Calu3 (cell line): ENCODE results near the gene ZNF429. TPM values are rescaled to one million over a fixed set of nuclear protein-coding genes. Genes with fewer than 3 reads are reported as not detected.

Experiments used
- BruUV-seq: library from RNA; stranded (reverse); fragments of 400-500 nt; replicated peaks from 2 replicates; lab custom pipeline; 2021; lab: Mats Ljungman, UMichigan
- CTCF ChIA-PET: fragments of 300-600 bp; sonication (Branson Sonifier 250); formaldehyde crosslinking; loops from one replicate; lab custom pipeline; 2022; ENCODE audit warnings: antibody characterized with exemption; lab: Charles Lee
- DNase-seq: peaks from one replicate; pipeline ENCODE4 v3.0.0; 2022
- H3K27ac Mint-ChIP-seq: one replicate; pipeline ENCODE4 v1.8.0; 2022; ENCODE audit warnings: mixed read lengths; ENCODE audit not compliant: unreplicated experiment
- H3K27me3 Mint-ChIP-seq: one replicate; pipeline ENCODE4 v1.8.0; 2022; ENCODE audit warnings: mixed read lengths; ENCODE audit not compliant: unreplicated experiment
- H3K36me3 Mint-ChIP-seq: one replicate; pipeline ENCODE4 v1.8.0; 2022; ENCODE audit warnings: mild to moderate bottlenecking, moderate library complexity, mixed read lengths; ENCODE audit not compliant: insufficient read depth, unreplicated experiment
- H3K4me1 Mint-ChIP-seq: one replicate; pipeline ENCODE4 v1.8.0; 2022; ENCODE audit warnings: mild to moderate bottlenecking, low read depth, mixed read lengths; ENCODE audit not compliant: unreplicated experiment
- H3K4me3 Mint-ChIP-seq: one replicate; pipeline ENCODE4 v1.8.0; 2022; ENCODE audit warnings: mild to moderate bottlenecking, low read depth, moderate library complexity, mixed read lengths; ENCODE audit not compliant: unreplicated experiment
- H3K9me3 Mint-ChIP-seq: one replicate; pipeline ENCODE4 v1.8.0; 2022; ENCODE audit warnings: low read depth, mixed read lengths; ENCODE audit not compliant: unreplicated experiment
- CTCF ChIP-seq: fragments of 200-600 bp; IDR thresholded peaks from one replicate; pipeline ENCODE4 v1.8.0; 2022; ENCODE audit warnings: antibody characterized with exemption; ENCODE audit not compliant: unreplicated experiment
- intact Hi-C: fragments of 100-400 bp; cut with micrococcal nuclease; formaldehyde crosslinking; loops from one replicate; pipeline ENCODE4 v1.10.0; 2022; ENCODE audit not compliant: unreplicated experiment
- total RNA-seq: library from RNA; stranded (reverse); gene quantifications from 2 replicates; pipeline ENCODE4 v1.2.3, GENCODE V29; 2022

ZNF429 gene
- total RNA-seq, 1 experiment from 2014 or later: 3.7 TPM

DNA sequence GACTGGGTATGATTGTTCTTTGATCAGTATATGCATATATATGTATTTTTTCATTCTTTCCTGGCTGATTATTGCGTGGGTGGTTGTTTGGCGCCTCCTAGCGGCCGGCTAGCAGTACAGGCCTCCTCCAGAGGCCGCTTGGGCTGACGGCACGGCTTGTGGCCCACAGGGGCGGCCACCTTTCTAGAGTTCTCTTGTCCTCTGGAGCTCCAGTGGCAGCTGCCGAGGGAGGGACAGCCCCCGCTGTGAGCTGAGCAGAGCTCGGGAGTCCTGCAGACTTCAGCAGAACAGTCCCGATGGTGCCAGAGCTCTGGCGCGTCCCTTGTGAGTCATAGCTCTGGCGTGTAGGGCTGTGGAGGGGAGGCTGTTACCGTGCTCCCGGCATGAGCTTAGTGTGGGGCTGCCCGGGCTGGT, 22.5 kb upstream of the ZNF429 start:
- CTCF ChIA-PET: no interaction called here
- intact Hi-C loops: no loop called here
- no peak overlapping the region for H3K27ac Mint-ChIP-seq
- H3K27me3 Mint-ChIP-seq: no peaks in the 10 kb centered on the region
- H3K9me3 Mint-ChIP-seq: peaks cover 13% of the 10 kb centered on the region
- no peak for DNase-seq
- peaks cover 5% of the 10 kb centered on the region for H3K36me3 Mint-ChIP-seq
- H3K4me3 Mint-ChIP-seq: no peak overlapping the region
- TF ChIP-seq CTCF: no peak
- no TSS peak for BruUV-seq
- H3K4me1 Mint-ChIP-seq: no peaks in the 10 kb centered on the region

DNA sequence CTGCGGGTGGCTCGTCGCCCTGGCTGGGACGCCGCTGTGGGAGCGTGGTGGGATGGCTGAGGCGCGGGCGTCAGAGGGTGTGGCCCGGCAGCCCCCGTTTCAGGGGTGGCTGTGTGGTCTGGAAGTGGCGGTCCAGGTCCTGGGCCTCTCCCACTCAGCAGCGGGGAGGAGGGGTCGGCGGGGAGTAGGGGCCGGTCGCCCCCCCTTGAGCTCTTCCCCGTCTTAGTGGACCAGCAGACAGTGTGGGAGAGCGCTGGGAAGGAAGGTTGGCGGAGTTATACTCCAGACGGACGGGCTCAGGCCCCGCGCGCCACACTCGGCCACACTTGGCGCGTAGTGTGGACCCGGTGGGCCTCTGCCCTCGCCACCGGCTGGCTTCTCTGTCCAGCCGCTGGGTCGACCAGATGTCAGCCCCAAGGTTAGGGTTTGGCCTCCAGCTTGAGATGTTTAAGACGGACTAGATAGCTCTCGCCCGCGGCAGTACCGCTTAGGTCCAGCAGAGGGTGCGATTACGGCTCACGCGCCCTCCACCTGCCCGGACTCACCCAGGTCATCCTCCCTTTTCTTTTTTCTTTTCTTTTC, 21.7 kb upstream of the ZNF429 start:
- no peak for TF ChIP-seq CTCF
- no TSS peak for BruUV-seq

GRCh38 chr19:21484631-21485030, 20.8 kb upstream of the ZNF429 start:
- no peaks in the 10 kb centered on the region for H3K4me1 Mint-ChIP-seq
- CTCF ChIA-PET: no interaction called here
- H3K4me3 Mint-ChIP-seq: no peak overlapping the region
- H3K27ac Mint-ChIP-seq: no peak overlapping the region
- BruUV-seq: no TSS peak
- intact Hi-C loops: no loop called here
- H3K9me3 Mint-ChIP-seq: peaks cover 14% of the 10 kb centered on the region
- TF ChIP-seq CTCF: no peak
- H3K36me3 Mint-ChIP-seq: peaks cover 5% of the 10 kb centered on the region
- no peak for DNase-seq
- no peaks in the 10 kb centered on the region for H3K27me3 Mint-ChIP-seq

More for the DNA sequence above, 21.7 kb upstream of the ZNF429 start:
- no peak for DNase-seq
- Mint-ChIP-seq H3K4me3 (no peak overlapping the region), H3K36me3 (peaks cover 5% of the 10 kb centered on the region), H3K9me3 (peaks cover 14% of the 10 kb centered on the region), H3K27me3 (no peaks in the 10 kb centered on the region), H3K4me1 (no peaks in the 10 kb centered on the region), H3K27ac (no peak overlapping the region)
- CTCF ChIA-PET: no interaction called here
- intact Hi-C loops: no loop called here

GRCh38 chr19:21485926-21486325, 19.5 kb upstream of the ZNF429 start:
- no peak for DNase-seq
- BruUV-seq: no TSS peak
- no peak for TF ChIP-seq CTCF
- no peak overlapping the region for H3K4me3 Mint-ChIP-seq
- H3K27ac Mint-ChIP-seq: no peak overlapping the region
- H3K9me3 Mint-ChIP-seq: peaks cover 12% of the 10 kb centered on the region
- CTCF ChIA-PET: no interaction called here
- H3K36me3 Mint-ChIP-seq: peaks cover 2% of the 10 kb centered on the region
- intact Hi-C loops: no loop called here
- no peaks in the 10 kb centered on the region for H3K27me3 Mint-ChIP-seq
- no peaks in the 10 kb centered on the region for H3K4me1 Mint-ChIP-seq
